NB4 (cell line): ENCODE measurements around the gene LMNTD1.

Source experiments
- MAX ChIP-seq: IDR thresholded peaks from 2 replicates; pipeline ENCODE4 v1.6.1; 2011; ENCODE audit warnings: low read depth, low read length
- POLR2A ChIP-seq: IDR thresholded peaks from 2 replicates; pipeline ENCODE4 v1.6.1; 2011; ENCODE audit warnings: mild to moderate bottlenecking; ENCODE audit not compliant: insufficient read length; ENCODE audit errors: extremely low read depth
- TF ChIP-seq, protein P1 (sequence below): IDR thresholded peaks from one replicate; pipeline ENCODE4 v1.5.1; 2012; ENCODE audit warnings: low read depth, low read length

- TF ChIP-seq MAX (no peak), POLR2A (no peak)
- TF ChIP-seq, protein P1, sequence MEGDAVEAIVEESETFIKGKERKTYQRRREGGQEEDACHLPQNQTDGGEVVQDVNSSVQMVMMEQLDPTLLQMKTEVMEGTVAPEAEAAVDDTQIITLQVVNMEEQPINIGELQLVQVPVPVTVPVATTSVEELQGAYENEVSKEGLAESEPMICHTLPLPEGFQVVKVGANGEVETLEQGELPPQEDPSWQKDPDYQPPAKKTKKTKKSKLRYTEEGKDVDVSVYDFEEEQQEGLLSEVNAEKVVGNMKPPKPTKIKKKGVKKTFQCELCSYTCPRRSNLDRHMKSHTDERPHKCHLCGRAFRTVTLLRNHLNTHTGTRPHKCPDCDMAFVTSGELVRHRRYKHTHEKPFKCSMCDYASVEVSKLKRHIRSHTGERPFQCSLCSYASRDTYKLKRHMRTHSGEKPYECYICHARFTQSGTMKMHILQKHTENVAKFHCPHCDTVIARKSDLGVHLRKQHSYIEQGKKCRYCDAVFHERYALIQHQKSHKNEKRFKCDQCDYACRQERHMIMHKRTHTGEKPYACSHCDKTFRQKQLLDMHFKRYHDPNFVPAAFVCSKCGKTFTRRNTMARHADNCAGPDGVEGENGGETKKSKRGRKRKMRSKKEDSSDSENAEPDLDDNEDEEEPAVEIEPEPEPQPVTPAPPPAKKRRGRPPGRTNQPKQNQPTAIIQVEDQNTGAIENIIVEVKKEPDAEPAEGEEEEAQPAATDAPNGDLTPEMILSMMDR: no peak
Observed at GRCh38 chr12:25574761-25575160, 21.7 kb upstream of the LMNTD1 start.
